22Rv1 (cell line): Measurements from ENCODE around the gene SAV1.

Source experiments
- H3K27ac ChIP-seq: fragments of 450-650 bp; 2 replicates; pipeline ENCODE4 v1.5.1; 2017
- ZFX ChIP-seq: fragments of 450-650 bp; IDR thresholded peaks from 2 replicates; pipeline ENCODE4 v1.6.1; 2017; ENCODE audit warnings: antibody characterized with exemption, borderline replicate concordance
- TF ChIP-seq, protein P1 (sequence below): fragments of 450-650 bp; IDR thresholded peaks from 2 replicates; pipeline ENCODE4 v1.5.1; 2017; ENCODE audit warnings: mild to moderate bottlenecking

The SAV1 gene

DNA sequence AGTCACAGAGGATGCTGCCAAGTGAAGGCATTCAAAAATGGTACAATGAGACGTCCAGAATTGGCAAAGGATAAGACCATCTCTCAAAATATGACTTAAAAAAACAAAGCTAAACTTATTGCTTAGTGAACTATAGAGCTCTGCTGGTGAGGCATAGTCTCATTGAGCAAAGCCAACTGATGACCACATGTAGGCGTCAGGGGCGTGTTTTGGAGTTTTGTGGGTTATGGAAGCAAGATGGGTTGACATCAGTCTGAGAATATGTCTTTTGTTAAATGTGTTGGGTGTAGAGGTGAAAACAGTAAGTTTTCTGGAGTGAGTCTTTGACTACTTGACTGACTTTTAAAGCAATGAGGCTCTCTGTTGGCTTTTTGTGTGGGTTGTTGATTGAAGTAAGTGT, 60.9 kb downstream of the SAV1 start:
- H3K27ac ChIP-seq: no peak overlapping the region
- TF ChIP-seq, protein P1, sequence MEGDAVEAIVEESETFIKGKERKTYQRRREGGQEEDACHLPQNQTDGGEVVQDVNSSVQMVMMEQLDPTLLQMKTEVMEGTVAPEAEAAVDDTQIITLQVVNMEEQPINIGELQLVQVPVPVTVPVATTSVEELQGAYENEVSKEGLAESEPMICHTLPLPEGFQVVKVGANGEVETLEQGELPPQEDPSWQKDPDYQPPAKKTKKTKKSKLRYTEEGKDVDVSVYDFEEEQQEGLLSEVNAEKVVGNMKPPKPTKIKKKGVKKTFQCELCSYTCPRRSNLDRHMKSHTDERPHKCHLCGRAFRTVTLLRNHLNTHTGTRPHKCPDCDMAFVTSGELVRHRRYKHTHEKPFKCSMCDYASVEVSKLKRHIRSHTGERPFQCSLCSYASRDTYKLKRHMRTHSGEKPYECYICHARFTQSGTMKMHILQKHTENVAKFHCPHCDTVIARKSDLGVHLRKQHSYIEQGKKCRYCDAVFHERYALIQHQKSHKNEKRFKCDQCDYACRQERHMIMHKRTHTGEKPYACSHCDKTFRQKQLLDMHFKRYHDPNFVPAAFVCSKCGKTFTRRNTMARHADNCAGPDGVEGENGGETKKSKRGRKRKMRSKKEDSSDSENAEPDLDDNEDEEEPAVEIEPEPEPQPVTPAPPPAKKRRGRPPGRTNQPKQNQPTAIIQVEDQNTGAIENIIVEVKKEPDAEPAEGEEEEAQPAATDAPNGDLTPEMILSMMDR: no peak
- no peak for TF ChIP-seq ZFX

DNA sequence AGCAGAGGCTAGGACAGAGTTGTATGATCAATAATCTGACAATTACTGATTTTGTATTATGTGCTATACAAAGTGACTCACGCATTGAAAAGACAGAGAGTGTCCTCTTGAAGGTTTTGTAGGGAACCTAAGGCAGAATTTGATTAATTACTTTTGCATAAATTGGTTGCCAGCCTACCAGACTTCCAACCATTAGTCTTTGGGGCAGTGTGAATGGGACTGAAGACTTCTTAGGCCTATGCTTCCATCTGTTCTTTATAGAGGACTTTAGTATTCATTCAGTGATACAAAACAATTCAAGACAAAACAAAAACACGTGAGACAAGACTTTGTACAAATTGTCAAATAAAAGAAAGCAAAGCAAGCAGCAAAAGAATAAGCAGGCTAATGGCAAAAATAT, 61.6 kb downstream of the SAV1 start:
- no peak for TF ChIP-seq ZFX
- TF ChIP-seq, protein P1: no peak
- no peak overlapping the region for H3K27ac ChIP-seq

DNA sequence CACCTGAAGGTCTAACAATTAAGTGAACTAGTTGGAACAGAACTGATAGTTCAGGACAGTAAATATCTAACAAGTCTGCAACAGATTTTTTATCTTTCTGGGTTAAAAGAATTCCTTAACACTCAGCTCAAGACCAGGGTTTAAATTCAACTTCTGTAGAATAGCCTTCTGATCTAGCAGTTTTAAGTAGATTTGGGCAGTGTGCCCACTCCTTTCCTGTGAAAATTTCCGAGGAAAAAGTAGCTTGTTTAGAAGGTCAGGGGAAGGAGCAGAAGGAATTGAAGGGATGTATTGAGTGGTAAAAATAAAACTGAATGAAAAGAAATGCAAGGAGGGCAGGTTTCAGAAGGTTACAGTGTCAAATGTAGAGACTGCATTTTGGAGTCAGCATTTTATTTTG, 62.3 kb downstream of the SAV1 start:
- TF ChIP-seq, protein P1: no peak
- no peak for TF ChIP-seq ZFX
- H3K27ac ChIP-seq: no peak overlapping the region

GRCh38 chr14:50603565-50603964, 64.5 kb downstream of the SAV1 start:
- H3K27ac ChIP-seq: no peak overlapping the region
- TF ChIP-seq, protein P1: no peak
- no peak for TF ChIP-seq ZFX

DNA sequence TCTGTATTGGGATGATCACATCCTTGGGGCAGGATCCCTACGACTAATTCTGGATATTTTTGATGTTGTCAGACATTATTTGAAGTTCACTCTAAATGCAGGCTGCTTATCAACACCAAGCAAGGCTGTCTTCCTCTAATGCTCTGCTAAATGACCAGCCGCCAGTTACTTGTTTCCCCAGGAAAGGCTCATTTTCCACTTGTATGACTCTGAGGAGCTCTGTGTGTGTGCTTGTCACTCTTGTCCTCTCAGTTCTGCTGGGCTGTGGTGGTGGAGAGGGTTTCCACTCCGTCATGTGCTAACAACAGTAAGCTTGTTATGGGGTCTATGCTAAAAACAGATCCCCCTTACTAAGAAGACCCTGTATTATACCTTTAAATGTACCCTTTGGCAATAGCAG, 66.1 kb downstream of the SAV1 start:
- TF ChIP-seq ZFX: no peak
- TF ChIP-seq, protein P1: no peak
- H3K27ac ChIP-seq: no peak overlapping the region

DNA sequence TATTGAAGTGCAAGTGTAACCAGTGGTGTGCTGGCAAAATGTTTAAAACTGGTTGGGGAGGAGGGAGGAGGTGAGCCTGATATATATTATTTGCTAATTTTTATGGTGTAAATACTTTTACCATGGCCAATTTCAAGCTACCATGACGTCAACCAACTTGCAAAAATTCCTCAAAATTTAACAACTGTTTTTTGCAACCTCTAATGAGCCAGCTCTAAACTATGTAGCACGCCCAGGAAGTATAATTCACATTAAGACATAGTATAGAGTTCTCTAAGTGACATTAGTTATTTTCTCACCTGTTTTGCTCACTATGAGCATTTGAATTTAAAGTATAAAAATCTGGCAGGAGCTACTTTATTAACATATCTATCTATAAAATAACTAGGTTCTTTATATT, 66.7 kb downstream of the SAV1 start:
- TF ChIP-seq, protein P1: no peak
- no peak for TF ChIP-seq ZFX
- no peak overlapping the region for H3K27ac ChIP-seq

GRCh38 chr14:50600849-50601248, 67.3 kb downstream of the SAV1 start:
- TF ChIP-seq ZFX: no peak
- TF ChIP-seq, protein P1: no peak
- H3K27ac ChIP-seq: peak overlapping the region; percentile 53
